WI38 (cell line): ENCODE data around the gene SETD2.
A peak's percentile ranks its signal among the peaks of the same experiment; 100 is the strongest.

Experiments
- H3K4me3 ChIP-seq: 2 replicates; pipeline ENCODE4 v1.5.1; 2011; ENCODE audit warnings: low read depth, mild to moderate bottlenecking, control low read depth, low read length
- TF ChIP-seq, protein P1 (sequence below): IDR thresholded peaks from 2 replicates; pipeline ENCODE4 v1.5.1; 2012; ENCODE audit warnings: low read depth, mild to moderate bottlenecking, control low read depth, low read length

The SETD2 gene

GRCh38 chr3:46999516-47000197 is 164.3 kb downstream of the SETD2 start:
- H3K4me3 ChIP-seq = no peak overlapping the region
- TF ChIP-seq, protein P1, sequence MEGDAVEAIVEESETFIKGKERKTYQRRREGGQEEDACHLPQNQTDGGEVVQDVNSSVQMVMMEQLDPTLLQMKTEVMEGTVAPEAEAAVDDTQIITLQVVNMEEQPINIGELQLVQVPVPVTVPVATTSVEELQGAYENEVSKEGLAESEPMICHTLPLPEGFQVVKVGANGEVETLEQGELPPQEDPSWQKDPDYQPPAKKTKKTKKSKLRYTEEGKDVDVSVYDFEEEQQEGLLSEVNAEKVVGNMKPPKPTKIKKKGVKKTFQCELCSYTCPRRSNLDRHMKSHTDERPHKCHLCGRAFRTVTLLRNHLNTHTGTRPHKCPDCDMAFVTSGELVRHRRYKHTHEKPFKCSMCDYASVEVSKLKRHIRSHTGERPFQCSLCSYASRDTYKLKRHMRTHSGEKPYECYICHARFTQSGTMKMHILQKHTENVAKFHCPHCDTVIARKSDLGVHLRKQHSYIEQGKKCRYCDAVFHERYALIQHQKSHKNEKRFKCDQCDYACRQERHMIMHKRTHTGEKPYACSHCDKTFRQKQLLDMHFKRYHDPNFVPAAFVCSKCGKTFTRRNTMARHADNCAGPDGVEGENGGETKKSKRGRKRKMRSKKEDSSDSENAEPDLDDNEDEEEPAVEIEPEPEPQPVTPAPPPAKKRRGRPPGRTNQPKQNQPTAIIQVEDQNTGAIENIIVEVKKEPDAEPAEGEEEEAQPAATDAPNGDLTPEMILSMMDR = no peak

- no peak overlapping the region for H3K4me3 ChIP-seq
- TF ChIP-seq, protein P1 = peak; percentile 1; the same call in 1 of the 2 replicates
These were observed 164.9 kb downstream of the SETD2 start for GRCh38 chr3:46998852-46999515.

GRCh38 chr3:46998121-46998851 is 165.6 kb downstream of the SETD2 start:
- TF ChIP-seq, protein P1 = peak; percentile 67
- no peak overlapping the region for H3K4me3 ChIP-seq

DNA sequence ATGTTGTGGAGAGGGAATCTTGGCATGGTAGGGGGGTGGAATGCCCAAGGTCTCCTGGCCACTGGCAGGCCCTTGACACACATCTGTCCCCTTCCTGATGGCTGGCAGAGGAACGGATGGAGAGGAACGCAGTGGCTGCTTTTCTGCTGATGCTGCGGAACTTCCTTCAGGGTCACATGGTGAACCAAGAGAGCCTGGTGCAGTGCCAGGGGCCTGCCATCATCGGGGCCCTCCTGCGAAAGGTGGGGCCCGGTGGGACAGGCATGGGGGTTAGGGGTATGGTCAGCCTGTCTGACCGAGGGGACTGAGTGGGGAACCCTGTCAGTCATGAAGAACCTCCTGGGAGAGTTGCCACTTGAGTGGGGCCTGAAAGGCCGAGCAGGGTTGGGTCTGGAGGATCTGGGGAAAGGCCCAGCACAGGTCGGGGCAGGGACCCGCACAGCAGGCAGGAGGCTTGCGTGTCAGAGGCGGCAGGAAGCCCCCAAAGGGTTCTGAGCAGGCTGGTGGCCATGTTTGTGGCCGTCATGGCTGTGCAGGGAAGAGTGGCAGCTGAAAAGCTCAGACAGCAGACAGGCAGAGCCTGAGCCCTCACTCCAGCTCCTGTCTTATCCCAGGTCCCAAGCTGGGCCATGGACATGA is 166.3 kb downstream of the SETD2 start:
- TF ChIP-seq, protein P1 = no peak
- H3K4me3 ChIP-seq = no peak overlapping the region

- no peak overlapping the region for H3K4me3 ChIP-seq
- TF ChIP-seq, protein P1 = no peak
These were observed 167.0 kb downstream of the SETD2 start for GRCh38 chr3:46996689-46997452.

DNA sequence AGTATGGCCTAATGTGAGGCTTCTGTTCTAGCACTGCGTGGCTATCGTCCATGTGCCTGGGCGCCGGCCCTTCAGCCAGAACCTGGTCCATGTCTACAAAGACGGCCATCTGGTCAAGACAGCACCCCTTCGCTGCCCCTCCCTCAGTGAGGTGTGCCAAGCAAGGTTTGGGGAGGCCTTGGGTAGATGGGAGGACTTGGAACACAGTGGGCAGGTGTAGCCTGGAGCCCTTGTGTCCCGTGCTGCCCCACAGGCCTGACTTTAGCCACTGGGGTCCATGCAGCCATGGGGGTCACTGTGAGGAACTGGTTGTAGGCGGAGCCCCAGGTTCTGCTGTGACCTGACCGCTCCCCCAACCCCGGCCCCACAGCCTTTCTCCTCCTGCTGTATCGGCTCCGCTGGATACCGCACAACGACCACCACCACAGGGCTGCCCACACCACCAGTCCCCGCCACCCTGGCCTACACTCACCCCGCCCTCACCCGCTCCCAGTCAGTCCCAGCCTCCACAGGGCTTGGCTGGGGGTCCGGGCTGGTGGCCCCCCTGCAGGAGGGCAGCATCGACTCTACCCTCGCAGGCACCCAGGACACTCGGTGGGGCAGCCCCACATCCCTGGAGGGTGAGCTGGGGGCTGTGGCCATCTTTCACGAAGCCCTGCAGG is 167.9 kb downstream of the SETD2 start:
- TF ChIP-seq, protein P1 = no peak

More for the DNA sequence above, 167.9 kb downstream of the SETD2 start:
- H3K4me3 ChIP-seq = no peak overlapping the region
